IPS DF 4.7 (cell line): Measurements from ENCODE around the gene AKT1.
"Not testable (repeated sequence)": the region's sequence is repeated elsewhere in the genome, so short reads cannot be mapped to it uniquely, and the experiment has no call there.

Source experiments
- DNase-seq: peaks from one replicate; pipeline ENCODE4 v3.0.0-alpha.2; 2013; ENCODE audit warnings: low spot score; ENCODE audit errors: extremely low read depth

Gene AKT1

GRCh38 chr14:104739546-104740516 lies 55.7 kb downstream of the AKT1 start:
- no peak for DNase-seq

GRCh38 chr14:104739026-104739425 lies 56.5 kb downstream of the AKT1 start:
- no peak for DNase-seq

- DNase-seq = no peak
These were observed 57.1 kb downstream of the AKT1 start for GRCh38 chr14:104738375-104739019.

- no peak for DNase-seq
These were observed 59.5 kb downstream of the AKT1 start for GRCh38 chr14:104735830-104736642.

- no peak for DNase-seq
These were observed 60.4 kb downstream of the AKT1 start for GRCh38 chr14:104734991-104735779.

- no peak for DNase-seq
These were observed 61.0 kb downstream of the AKT1 start for GRCh38 chr14:104734601-104734990.

- no peak for DNase-seq
These were observed 61.4 kb downstream of the AKT1 start for GRCh38 chr14:104734051-104734587.

- DNase-seq = no peak
These were observed 62.4 kb downstream of the AKT1 start for GRCh38 chr14:104732931-104733681.

GRCh38 chr14:104732355-104732804 lies 63.2 kb downstream of the AKT1 start:
- no peak for DNase-seq

GRCh38 chr14:104731320-104732294 lies 63.9 kb downstream of the AKT1 start:
- no peak for DNase-seq

- DNase-seq = no peak
These were observed 65.1 kb downstream of the AKT1 start for GRCh38 chr14:104730487-104730886.

GRCh38 chr14:104729835-104730181 lies 65.7 kb downstream of the AKT1 start:
- no peak for DNase-seq

- not testable (repeated sequence) for DNase-seq
These were observed 66.2 kb downstream of the AKT1 start for GRCh38 chr14:104729176-104729834.

- no peak for DNase-seq
These were observed 66.9 kb downstream of the AKT1 start for GRCh38 chr14:104728631-104729030.

GRCh38 chr14:104726600-104727451 lies 68.7 kb downstream of the AKT1 start:
- DNase-seq = no peak

GRCh38 chr14:104725772-104726548 lies 69.6 kb downstream of the AKT1 start:
- DNase-seq = no peak
